G401 (cell line): ENCODE measurements around the gene ITGA8. TPM values are rescaled to one million over a fixed set of nuclear protein-coding genes. Genes with fewer than 3 reads are reported as not detected.
A peak's percentile ranks its signal among the peaks of the same experiment; 100 is the strongest.
"Not testable (repeated sequence)": the region's sequence is repeated elsewhere in the genome, so short reads cannot be mapped to it uniquely, and the experiment has no call there.

Experiments used
- DNase-seq: peaks from one replicate; pipeline ENCODE4 v3.0.0-alpha.2; 2015; ENCODE audit warnings: low spot score
- in situ Hi-C: cut with HindIII; loops from 2 replicates; pipeline ENCODE4 v1.10.0; 2016; ENCODE audit warnings: low sequenced_read_pairs, mixed read lengths
- total RNA-seq: library from RNA; depleted of rRNA; stranded (reverse); fragments of >200 nt; shearing (Covaris generic); gene quantifications from 2 replicates; pipeline ENCODE4 v1.2.3, GENCODE V29; 2014

Gene ITGA8
- total RNA-seq, 1 experiment from 2014 or later = 0.64 TPM

DNA sequence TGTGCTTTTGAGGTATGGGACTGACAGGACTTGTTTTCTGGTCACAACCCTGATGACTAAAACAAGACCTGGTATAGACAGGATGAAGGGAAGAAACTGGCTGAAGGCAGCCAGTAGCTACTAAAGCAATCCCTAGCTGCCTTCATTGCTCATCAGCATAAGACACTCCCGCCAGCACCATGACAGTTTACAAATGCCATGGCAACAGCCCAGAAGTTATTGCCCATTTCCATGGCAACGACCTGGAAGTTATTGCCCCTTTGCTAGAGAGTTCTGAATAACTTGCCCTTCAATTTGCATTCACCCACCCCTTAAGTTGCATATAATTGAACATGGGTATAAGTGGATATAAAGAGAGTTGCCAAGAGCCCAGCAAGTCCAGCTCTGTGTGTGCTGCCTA is 179.0 kb downstream of the ITGA8 start:
- no peak for DNase-seq
- in situ Hi-C loops = no loop called here

DNA sequence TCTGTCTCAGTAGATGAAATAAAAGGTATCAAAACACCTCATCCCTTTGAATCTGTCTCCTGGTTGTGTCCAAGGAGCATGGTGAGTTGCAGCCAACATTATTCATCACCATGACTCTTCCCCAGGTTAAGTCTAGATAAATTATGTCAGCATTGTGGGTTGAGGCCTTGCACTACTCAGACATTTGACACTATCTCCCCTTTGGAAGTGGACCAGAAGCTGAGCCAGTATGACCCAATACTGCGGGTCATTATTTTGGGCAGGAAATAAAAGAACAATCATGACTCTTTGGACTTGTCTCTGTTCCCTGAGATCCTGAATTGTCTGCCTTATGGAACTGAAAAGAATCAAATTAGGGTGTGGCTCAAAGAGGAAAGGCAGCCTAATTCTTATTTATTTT is 180.5 kb downstream of the ITGA8 start:
- in situ Hi-C loops = no loop called here
- DNase-seq = no peak

DNA sequence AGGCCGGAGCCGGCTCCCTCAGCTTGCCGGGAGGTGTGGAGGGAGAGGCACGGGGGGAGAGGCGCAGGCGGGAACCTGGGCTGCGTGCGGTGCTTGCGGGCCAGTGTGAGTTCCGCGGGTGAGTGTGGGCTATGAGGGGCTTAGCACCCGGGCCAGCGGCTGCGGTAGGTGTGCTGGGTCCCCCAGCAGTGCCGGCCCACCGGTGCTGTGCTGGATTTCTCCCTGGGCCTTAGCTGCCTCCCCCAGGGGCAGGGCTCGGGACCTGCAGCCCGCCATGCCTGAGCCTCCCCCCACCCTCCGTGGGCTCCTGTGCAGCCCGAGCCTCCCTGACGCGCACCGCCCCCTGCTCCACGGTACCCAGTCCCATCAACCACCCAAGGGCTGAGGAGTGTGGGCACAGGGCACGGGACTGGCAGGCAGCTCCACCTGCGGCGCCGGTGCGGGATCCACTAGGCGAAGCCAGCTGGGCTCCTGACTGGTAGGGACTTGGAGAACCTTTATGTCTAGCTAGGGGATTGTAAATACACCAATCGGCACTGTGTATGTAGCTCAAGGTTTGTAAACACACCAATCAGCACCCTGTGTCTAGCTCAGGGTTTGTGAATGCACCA is 184.7 kb downstream of the ITGA8 start:
- DNase-seq, in situ Hi-C loops: not testable (repeated sequence)

DNA sequence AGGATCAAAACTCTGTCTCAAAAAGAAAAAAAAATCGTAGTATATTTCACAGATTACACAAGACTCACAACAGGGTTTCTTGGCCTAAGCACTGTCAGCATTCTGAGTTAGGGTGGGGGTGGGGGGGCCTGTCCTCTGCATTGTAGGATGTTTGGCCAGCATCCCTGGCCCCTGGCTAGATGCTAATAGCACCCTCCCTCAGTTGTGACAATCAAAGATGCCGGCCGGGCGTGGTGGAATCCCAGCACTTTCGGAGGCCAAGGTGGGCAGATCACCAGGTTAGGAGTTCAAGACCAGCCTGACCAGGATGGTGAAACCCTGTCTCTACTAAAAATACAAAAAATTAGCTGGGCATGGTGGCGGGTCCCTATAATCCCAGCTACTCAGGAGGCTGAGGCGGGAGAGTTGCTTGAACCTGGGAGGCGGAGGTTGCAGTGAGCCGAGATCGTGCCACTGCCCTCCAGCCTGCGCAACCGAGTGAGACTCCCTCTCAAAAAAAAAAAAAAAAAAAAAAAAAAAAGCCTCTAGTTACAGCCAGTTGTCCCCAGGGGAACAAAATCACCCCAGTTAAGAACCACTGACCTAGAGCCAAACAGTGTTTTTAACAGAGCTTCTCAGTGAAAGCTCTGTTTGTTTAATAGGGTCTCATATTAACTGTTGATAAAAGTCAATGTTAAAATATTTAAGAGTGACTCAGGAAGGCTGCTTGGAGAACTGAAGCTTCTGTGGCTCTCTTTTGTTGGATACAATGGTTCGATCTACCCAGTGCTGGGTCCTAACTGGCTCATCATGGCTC is 187.6 kb downstream of the ITGA8 start:
- DNase-seq = no peak
- in situ Hi-C loops = no loop called here

DNA sequence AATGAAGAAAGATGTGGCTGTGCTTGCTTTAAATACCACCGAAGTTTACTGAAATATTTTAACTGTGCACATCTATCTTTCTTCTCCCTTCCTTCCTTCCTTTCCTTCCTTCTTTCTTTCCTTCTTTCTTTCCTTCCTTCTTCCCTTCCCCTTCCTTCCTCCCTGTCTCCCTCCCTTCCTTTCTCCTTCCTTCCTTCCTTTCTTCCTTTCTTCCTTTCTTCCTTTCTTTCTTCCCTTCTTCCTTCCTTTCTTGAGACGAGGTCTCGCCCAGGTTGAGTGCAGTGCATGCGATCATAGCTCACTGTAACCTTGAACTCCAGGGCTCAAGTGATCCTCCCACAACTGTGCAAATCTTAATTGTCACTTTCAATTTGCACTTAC is 190.9 kb downstream of the ITGA8 start:
- in situ Hi-C loops = no loop called here
- no peak for DNase-seq

DNA sequence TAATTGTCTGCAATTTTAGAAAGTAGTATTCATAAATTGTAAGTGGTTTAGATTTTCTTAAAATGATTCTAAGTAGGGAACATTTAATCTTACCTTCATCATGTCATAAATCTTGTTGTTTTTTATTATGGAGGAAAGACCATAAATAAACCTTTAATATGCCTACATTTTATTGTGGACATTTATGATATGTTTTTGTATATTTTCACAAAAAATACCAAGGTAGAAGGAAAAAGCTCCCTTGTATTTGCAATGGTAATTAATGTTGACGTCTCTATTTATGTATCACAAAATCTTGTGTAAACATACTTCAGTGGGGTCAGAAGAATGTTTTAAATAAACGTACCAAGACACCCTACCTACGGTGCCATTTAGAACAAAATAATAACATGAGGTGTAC is 193.0 kb downstream of the ITGA8 start:
- in situ Hi-C loops = no loop called here

DNA sequence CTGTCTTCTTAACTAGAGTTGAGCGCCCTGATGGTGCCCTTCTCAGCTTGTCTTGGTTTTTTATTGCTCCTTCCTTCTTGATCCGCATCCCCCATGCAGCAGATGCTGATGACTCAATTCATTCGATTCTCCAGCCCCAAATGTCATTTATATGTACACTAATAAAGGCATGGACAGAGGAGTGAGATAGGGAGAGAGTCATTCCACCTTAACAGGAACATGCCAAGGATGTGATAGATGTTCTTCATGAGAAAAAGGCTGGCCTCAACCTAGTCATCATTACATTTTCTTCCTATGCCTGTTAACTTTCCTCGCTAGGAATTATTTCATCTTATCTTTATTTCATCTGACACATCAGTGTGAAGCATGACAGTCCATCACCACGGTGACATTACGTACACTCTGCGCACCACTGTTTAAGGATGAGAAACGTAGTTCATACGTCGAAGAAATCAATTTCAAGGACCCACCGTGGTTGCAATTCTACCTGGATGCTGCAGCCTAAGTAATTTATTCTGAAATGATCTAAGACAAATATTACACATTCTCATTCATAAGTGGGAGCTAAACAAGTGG is 198.3 kb downstream of the ITGA8 start:
- no peak for DNase-seq
- in situ Hi-C loops = no loop called here

More for the DNA sequence above, 193.0 kb downstream of the ITGA8 start:
- no peak for DNase-seq

DNA sequence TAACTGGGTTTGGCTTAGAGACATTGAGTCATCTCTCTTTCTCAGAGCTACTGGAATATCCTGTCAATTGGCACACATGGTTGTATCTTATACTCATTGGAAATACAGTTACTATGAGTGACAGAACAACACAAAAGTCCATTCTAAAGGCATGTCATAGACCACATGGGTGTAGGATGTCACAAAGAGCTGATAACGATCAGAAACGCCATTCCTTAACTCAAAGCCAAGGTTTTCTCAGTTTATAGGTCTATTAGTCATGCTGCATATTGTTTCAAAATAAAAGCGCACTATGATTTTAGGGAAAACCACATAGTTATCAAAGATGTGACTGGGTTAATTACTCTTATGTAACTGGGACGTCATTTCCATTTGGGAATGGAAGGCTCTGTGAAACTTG is 201.5 kb downstream of the ITGA8 start:
- DNase-seq = no peak
- in situ Hi-C loops = no loop called here

DNA sequence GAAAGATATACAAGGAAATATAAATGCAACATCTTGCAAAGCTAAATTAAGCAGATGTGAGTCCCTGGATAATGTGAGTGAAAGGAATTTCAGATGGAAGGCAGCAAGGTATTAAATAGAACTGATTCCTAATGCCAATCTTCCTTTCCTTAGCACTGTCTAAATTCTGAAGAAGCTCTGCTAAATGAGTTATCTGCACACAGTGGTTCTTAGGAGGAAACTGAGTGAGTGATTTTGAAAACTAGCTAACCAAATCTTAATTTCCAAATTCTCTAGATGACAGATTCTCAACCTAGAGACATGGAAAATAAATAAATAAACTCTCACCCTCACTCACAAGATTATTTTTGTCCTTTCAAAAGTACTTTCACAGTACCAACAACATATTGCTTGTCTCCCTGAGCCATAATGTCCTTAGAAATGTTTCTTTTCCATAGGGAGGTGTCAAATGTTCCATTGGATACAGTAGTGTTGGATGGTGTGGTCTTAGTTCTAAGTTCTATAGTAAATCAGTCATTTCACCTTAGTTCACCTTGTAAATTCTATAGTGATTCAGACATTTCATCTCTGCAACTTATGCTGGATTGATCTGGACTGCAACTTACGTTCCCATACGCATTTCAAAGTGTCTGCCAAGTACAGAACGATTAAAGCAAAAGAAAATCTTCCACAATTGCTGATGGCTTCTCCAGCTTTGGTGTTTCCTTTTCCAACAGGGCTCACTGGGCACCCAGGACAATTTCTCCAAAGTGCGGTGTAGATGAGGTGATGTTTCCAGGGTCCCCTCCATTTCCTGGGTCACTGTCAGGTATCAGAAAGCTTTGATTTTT is 203.3 kb downstream of the ITGA8 start:
- in situ Hi-C loops = no loop called here

DNA sequence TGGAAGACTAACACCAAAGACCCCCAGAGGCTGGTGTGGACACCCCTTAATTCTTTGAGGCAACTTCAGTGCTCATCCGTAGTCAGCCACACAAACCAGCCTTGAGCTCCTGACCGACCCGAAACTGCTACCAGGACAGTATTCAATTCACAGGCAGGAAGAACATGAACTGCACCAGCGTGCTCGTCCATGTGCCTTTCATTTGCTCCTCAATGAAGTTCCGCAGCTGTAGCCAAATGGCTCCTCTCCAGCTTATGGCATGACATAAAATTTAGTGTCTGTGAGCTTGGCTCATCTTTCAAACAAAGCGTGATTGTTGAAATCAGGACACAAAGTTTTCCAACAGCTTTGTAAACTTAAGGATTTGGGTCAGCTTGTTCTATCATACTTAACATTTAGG is 204.5 kb downstream of the ITGA8 start:
- in situ Hi-C loops = no loop called here
- peak; percentile 42 for DNase-seq

More for the DNA sequence above, 203.3 kb downstream of the ITGA8 start:
- no peak for DNase-seq

DNA sequence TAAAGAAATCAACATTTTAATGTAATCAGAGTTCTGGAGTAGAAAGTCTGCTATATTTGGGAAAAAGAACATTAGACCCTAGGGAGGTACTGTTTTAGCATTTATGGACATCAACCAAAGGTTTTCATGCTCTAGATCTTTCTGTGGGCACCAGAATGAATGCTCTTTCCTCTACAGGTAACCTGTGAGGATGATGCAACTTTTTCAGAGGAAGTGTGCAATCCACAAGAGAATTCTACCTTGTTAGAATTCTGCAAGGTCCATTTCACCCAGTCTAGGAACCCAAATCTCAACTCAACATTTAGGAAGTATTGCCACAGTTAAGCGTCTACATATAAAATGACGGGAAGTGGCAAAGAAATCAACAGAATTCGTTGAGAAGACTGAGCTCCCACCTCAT is 208.8 kb downstream of the ITGA8 start:
- in situ Hi-C loops = no loop called here
- no peak for DNase-seq

DNA sequence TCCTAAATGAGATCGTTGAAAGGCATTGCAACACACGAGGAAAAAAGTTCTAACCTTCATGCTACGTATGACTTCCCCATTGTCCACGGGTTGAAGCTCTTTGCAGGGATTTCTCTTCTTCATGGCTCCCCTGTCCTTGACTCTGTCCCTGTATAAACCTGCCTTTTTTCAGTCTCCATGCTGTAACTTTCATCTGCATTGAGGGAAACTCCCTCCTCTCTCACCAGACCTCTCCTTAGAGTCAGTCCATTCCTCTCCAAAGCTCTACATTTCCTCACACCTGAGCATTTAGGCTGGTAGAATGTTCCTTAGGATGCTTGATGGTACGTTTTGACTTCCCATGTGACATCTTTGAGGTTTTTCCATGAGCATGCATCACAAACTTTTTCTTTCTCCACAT is 214.4 kb downstream of the ITGA8 start:
- in situ Hi-C loops = no loop called here
- DNase-seq = no peak

DNA sequence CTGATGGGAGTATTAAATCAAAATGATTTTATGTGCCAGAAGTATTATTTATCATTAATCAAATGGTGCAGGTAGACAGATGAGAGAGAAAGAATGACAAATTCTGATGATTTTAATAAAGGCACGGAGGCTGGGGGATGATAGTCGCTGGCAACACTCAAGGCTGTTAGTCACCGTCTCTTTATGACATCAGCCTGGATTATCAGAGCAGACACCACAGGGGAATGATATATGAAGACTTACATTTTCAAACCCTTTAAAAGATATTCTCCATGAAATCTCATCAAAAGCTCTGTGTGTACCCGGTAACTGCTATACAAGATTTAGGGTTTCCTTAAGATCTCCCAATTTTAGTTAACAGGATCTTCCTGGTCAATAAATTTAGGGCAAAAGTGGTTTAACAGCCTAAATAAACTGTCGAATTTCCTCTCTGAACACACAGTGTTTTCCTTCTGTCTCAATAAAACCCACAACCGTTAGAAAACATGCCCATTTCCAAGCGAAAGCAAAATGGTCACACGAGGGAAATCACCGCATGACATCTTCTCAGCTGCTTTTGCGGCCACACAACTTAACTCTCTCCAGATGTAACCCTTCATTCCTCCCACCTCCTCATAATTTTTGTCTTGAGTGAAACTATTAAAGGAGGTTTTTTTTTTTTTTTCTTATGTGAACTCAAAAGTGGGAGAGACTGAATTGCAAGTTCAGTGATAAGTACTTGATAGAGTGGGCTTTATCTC is 215.5 kb downstream of the ITGA8 start:
- no peak for DNase-seq
- in situ Hi-C loops = no loop called here

DNA sequence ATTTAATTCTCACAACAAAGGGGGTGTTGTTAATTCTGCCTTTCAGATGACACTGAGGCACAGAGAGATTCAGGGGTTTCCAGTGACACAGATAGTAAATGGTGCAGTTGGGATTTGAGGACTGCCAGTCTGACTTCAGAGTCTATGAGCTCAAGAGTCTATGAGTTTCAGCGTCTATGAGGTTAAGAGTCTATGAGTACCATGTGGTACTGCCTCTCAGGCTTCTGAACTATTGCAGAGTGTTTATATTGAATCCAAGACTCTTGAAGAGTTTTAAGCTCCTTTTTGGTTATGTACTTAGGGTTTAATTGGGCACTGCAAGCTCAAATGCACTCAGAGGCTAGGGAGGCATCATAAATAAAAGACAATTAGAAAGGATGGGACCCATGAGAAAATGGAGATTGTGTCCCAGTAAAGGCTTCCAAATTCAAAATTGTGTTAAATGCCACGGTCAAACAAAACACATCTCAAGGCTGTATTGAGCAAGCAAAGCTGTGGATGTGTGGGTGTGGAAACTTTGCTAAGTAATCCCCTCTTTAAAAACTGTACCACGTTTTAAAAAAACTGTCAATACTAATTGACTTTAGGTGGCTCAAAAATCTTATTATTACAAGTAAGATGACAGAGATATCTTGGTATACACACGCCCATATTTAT is 224.7 kb downstream of the ITGA8 start:
- in situ Hi-C loops = no loop called here
- DNase-seq = no peak

DNA sequence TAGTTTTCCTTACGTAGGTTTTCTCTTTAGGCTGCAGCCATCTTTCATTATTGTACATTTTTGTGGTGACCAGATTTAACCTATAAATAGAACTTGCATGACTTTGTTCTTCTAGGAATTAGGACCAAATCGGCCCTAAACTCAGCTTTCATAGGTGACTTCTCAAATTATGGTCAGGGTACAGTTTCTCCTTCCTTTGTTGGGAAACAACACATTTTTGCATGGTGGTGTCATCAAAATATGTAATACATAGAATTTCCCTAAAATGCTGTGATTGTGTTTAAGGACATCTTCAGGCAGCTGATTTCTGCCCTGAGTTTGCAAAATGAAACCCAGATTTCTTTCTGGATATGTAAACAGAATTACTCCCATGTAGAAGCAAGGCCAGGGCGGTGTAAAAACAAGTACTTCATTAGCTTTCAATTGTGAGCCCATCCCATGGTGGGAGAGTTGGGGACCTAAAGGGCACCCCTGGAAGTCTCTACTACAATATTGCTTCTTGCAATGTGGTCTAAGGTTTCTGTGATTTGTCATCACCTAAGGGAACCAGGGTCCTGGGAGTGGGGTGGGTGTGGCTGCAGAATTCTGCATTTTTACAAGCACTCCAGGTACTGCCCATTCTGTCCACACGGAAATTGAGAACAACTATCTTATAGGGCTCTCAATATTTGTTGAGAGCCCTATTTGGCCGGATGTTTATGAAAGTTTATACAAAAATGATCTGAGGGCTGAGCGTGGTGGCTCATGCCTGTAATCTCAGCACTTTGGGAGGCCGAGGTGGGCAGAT is 227.7 kb downstream of the ITGA8 start:
- in situ Hi-C loops = no loop called here
- DNase-seq = no peak

DNA sequence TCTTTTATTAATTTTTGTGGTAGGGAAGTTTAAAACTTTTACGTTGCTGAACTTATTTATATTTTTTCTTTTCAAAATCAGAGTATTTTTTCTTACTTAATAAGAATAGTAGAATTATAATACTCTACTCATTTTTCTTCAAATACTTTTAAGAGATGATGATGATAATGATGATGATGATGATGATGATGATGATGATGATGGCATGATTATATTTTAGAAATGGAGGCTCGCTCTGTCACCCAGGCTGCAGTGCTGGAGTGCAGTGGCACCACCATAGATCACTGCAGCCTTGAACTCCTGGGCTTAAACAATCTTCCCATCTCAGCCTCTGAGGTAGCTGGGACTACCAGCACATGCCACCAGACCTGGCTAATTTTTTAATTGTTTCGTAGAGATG is 230.3 kb downstream of the ITGA8 start:
- in situ Hi-C loops = no loop called here
- no peak for DNase-seq

DNA sequence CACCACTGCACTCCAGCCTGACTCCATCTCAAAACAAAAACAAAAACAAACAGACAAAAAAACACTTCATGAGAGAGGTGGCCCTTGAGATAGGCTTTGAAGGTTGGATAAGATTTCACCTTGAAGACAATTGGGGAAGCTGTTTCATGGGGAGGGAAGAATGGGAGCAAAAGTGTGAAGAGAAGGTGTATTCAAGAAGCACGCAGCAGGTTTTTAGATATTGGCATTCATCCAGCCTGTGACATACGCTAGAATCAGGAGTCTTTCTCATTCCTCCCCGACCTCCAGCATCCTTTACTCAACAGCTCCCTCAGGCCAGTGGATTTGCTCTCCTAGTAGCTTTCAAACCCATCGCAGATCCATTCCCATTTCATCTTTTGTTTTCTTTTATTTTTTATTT is 232.3 kb downstream of the ITGA8 start:
- no peak for DNase-seq
- in situ Hi-C loops = no loop called here

DNA sequence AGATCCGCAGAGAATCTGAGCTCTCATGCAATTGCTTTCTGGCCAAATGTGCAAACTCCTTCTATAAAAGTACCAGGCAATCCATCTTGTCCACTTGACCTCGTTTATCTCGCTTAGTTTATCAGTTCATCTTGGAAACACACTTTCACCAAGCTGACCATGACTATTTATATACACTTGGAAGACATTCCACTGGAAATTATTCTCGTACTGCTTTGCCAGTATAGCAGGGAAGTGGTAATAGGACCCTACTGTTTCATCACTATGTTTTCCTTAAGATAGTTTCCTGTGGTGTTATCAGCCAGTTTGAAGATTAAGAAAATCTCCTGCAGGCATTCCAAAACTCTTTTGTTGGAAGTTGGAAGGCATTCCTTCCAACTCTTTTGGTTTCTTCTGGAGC is 233.3 kb downstream of the ITGA8 start:
- no peak for DNase-seq
- in situ Hi-C loops = no loop called here
